ENCODE measurements around the gene CPA1. TPM values are rescaled to one million over a fixed set of nuclear protein-coding genes. Genes with fewer than 3 reads are reported as not detected.

Gene CPA1
- total RNA-seq, 1 experiment from 2014 or later, result not detected

DNA sequence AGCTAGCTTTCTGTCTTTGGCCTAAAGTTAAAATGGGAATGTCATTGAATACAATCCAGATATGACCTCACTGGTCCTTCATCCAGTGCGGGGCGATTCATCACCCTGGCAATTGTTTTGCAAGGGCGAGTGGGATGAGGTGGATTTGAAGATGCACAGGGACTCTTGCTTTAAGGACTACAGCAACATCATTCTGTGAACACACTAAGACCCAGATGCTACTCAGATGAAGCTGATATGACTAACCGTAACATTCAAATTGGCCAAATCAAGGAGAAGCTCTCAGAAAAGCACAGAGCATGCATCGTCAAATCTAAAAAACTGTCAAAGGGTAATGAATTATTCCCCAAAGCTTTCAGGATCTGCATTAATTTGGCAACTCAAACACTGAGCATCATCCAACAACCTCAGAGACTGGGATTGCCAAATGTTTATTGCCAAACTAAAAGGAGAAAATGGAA lies 12.8 kb downstream of the CPA1 start:
- Mint-ChIP-seq H3K9me3 (peaks cover 0 to 3% of the 10 kb centered on the region in 2 experiments; a peak in 3 of 5 replicates), H3K27ac (no peak overlapping the region), H3K36me3 (ENCODE audit: insufficient read depth in 1 of 3, low read depth in 3 of 3) (peaks cover 2 to 5% (median 4%) of the 10 kb centered on the region in 3 experiments; a peak in 5 of 7 replicates), H3K4me1 (peaks cover 20 to 38% of the 10 kb centered on the region in 2 experiments), H3K4me3 (no peak overlapping the region), H3K27me3 (ENCODE audit: low read depth) (no peaks in the 10 kb centered on the region)
- no peak overlapping the region for H2BK15ac ChIP-seq (ENCODE audit: low read depth, low read length)
- no peak overlapping the region for H3K9ac ChIP-seq (ENCODE audit: extremely low read depth, insufficient read length, low read length)
- no peak overlapping the region for H2BK5ac ChIP-seq (ENCODE audit: insufficient read length, low read length)
- TF ChIP-seq, protein P1, sequence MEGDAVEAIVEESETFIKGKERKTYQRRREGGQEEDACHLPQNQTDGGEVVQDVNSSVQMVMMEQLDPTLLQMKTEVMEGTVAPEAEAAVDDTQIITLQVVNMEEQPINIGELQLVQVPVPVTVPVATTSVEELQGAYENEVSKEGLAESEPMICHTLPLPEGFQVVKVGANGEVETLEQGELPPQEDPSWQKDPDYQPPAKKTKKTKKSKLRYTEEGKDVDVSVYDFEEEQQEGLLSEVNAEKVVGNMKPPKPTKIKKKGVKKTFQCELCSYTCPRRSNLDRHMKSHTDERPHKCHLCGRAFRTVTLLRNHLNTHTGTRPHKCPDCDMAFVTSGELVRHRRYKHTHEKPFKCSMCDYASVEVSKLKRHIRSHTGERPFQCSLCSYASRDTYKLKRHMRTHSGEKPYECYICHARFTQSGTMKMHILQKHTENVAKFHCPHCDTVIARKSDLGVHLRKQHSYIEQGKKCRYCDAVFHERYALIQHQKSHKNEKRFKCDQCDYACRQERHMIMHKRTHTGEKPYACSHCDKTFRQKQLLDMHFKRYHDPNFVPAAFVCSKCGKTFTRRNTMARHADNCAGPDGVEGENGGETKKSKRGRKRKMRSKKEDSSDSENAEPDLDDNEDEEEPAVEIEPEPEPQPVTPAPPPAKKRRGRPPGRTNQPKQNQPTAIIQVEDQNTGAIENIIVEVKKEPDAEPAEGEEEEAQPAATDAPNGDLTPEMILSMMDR (conservative IDR thresholded peaks at IDR 0.05), result no peak
- no peak overlapping the region for H3K23ac ChIP-seq (ENCODE audit: insufficient read length, low read depth, low read length)
- H2BK20ac ChIP-seq (ENCODE audit: low read depth, low read length, poor library complexity, severe bottlenecking), result no peak overlapping the region
- DNase-seq, result no peak
- no peak overlapping the region for H4K8ac ChIP-seq (replicated peaks; ENCODE audit: insufficient read length, low read depth, low read length)
- H3K79me1 ChIP-seq (ENCODE audit: insufficient read depth, low read depth, low read length, poor library complexity, severe bottlenecking), result no peaks in the 10 kb centered on the region
- no peak overlapping the region for H2BK12ac ChIP-seq (ENCODE audit: insufficient read length, low read depth, low read length)
- no peaks in the 10 kb centered on the region for H3K23me2 ChIP-seq (ENCODE audit: insufficient read length, low read depth, low read length, poor library complexity, severe bottlenecking)
- no peaks in the 10 kb centered on the region for H3K27me3 ChIP-seq (ENCODE audit: insufficient read depth, low read length)
- no peak overlapping the region for H3K18ac ChIP-seq (ENCODE audit: insufficient read length, low read depth, low read length)
- H3K14ac ChIP-seq (ENCODE audit: insufficient read depth, low read length), result no peak overlapping the region
- H3K4me1 ChIP-seq (ENCODE audit: insufficient read depth, low read length), result no peaks in the 10 kb centered on the region
- no peak overlapping the region for H3K27ac ChIP-seq (ENCODE audit: insufficient read length, low read depth, low read length)
- H4K91ac ChIP-seq (ENCODE audit: insufficient read length, low read depth, low read length), result no peak overlapping the region
- H2BK120ac ChIP-seq (ENCODE audit: low read depth, low read length, poor library complexity, severe bottlenecking), result no peak overlapping the region
- no CpG with 5 or more reads among the region's 5 CpGs for WGBS (ENCODE audit: extremely low coverage, insufficient read length, low lambda C conversion rate)
- no peak overlapping the region for H3K4me2 ChIP-seq (ENCODE audit: insufficient read depth, insufficient read length, low read length)
- no peak overlapping the region for H2AFZ ChIP-seq (ENCODE audit: low read length)
- no peak overlapping the region for H4K5ac ChIP-seq (ENCODE audit: insufficient read length, low read depth, low read length)
- no peak overlapping the region for H3K56ac ChIP-seq (ENCODE audit: insufficient read length, low read depth, low read length)
- no peak overlapping the region for H3T11ph ChIP-seq (ENCODE audit: low read length)
- no peak overlapping the region for H3K4ac ChIP-seq (ENCODE audit: low read depth, low read length)
- H4K20me1 ChIP-seq (ENCODE audit: control insufficient read depth, insufficient read depth, insufficient read length), result no peaks in the 10 kb centered on the region
- no peak overlapping the region for H2AK5ac ChIP-seq (ENCODE audit: insufficient read length, low read length)
- no peaks in the 10 kb centered on the region for H3K79me2 ChIP-seq (ENCODE audit: insufficient read depth, low read length)
- no peaks in the 10 kb centered on the region for H3K9me3 ChIP-seq (ENCODE audit: control insufficient read depth, low read depth, low read length)
